HCT116 (cell line): Measurements from ENCODE around the gene PIGL.

Experiments used
- CBX3 ChIP-seq: IDR thresholded peaks from 2 replicates; pipeline ENCODE4 v1.6.1; 2012; ENCODE audit warnings: low read depth
- CEBPB ChIP-seq: IDR thresholded peaks from 2 replicates; pipeline ENCODE4 v1.6.1; 2012; ENCODE audit warnings: low read depth
- CTCF ChIP-seq, 3 experiments: fragments of 200-600 bp in 1 of 3; sonication (generic) in 1 of 3; IDR thresholded peaks in 2 of 3; conservative IDR thresholded peaks in 1 of 3; 2 replicates each; pipeline ENCODE4 v1.5.1; 2012 to 2017; ENCODE audit warnings: low read depth in 2 of 3, low read length in 2 of 3, antibody characterized with exemption in 1 of 3, borderline replicate concordance in 1 of 3, control low read depth in 1 of 3, mild to moderate bottlenecking in 1 of 3, mixed read lengths in 1 of 3, mixed run types in 1 of 3, moderate library complexity in 1 of 3; ENCODE audit not compliant: insufficient read depth in 1 of 3
- EGR1 ChIP-seq: IDR thresholded peaks from 2 replicates; pipeline ENCODE4 v1.6.1; 2012; ENCODE audit warnings: low read depth
- EZH2 ChIP-seq: fragments of 200-600 bp; sonication (generic); IDR thresholded peaks from 2 replicates; pipeline ENCODE4 v1.6.1; 2017; ENCODE audit warnings: antibody characterized with exemption, mixed run types
- EZH2phosphoT487 ChIP-seq: fragments of 200-600 bp; IDR thresholded peaks from 2 replicates; pipeline ENCODE4 v1.6.1; 2018; ENCODE audit warnings: antibody characterized with exemption, borderline replicate concordance
- POLR2A ChIP-seq: IDR thresholded peaks from 2 replicates; pipeline ENCODE4 v1.7.0; 2011; ENCODE audit warnings: borderline replicate concordance; ENCODE audit not compliant: insufficient read depth, insufficient read length; ENCODE audit errors: extremely low read depth
- RAD21 ChIP-seq: IDR thresholded peaks from 2 replicates; pipeline ENCODE4 v1.6.1; 2012; ENCODE audit warnings: low read depth, mild to moderate bottlenecking
- SIN3A ChIP-seq: IDR thresholded peaks from 2 replicates; pipeline ENCODE4 v1.6.1; 2012; ENCODE audit warnings: low read depth
- ZFX ChIP-seq: fragments of 450-650 bp; IDR thresholded peaks from 2 replicates; pipeline ENCODE4 v1.6.1; 2017
- TF ChIP-seq, protein P1 (sequence below): IDR thresholded peaks from 2 replicates; pipeline ENCODE4 v1.6.1; 2012; ENCODE audit warnings: low read depth

DNA sequence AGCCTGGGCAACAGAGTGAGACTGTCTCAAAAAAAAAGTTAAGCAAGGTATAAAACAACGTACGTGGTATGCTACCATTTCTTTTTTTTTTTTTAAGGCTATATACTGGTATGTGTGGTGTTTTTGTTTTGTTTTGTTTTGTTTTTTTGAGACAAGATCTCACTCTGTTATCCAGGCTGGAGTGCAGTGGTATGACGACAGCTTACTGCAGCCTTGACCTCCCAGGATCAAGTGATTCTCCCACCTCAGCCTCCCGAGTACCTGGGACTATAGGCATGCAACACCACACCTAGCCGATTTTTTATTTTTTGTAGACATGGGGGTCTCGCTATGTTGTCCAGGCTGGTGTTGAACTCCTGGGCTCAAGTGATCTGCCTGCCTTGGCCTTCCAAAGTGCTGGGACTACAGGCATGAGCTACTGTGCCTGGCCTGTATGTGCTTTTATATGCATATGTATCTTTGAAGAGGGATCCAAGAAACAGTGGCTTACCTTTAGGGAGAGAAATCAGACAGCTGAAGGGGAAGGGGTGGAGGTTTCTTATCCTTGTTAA lies 129.8 kb downstream of the PIGL start:
- TF ChIP-seq POLR2A (no peak), CTCF (IDR thresholded peaks at IDR 0.05 in 2 of 3, conservative IDR thresholded peaks at IDR 0.05 in 1 of 3; ENCODE audit: borderline replicate concordance in 1 of 3, insufficient read depth in 1 of 3, low read depth in 2 of 3, low read length in 2 of 3) (no peak), CEBPB (no peak), EZH2 (no peak), ZFX (no peak), RAD21 (no peak), CBX3 (no peak), SIN3A (no peak), EGR1 (no peak), EZH2phosphoT487 (no peak)
- TF ChIP-seq, protein P1, sequence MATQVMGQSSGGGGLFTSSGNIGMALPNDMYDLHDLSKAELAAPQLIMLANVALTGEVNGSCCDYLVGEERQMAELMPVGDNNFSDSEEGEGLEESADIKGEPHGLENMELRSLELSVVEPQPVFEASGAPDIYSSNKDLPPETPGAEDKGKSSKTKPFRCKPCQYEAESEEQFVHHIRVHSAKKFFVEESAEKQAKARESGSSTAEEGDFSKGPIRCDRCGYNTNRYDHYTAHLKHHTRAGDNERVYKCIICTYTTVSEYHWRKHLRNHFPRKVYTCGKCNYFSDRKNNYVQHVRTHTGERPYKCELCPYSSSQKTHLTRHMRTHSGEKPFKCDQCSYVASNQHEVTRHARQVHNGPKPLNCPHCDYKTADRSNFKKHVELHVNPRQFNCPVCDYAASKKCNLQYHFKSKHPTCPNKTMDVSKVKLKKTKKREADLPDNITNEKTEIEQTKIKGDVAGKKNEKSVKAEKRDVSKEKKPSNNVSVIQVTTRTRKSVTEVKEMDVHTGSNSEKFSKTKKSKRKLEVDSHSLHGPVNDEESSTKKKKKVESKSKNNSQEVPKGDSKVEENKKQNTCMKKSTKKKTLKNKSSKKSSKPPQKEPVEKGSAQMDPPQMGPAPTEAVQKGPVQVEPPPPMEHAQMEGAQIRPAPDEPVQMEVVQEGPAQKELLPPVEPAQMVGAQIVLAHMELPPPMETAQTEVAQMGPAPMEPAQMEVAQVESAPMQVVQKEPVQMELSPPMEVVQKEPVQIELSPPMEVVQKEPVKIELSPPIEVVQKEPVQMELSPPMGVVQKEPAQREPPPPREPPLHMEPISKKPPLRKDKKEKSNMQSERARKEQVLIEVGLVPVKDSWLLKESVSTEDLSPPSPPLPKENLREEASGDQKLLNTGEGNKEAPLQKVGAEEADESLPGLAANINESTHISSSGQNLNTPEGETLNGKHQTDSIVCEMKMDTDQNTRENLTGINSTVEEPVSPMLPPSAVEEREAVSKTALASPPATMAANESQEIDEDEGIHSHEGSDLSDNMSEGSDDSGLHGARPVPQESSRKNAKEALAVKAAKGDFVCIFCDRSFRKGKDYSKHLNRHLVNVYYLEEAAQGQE = no peak
